ENCODE results near the gene TFEB. TPM values are rescaled to one million over a fixed set of nuclear protein-coding genes. Genes with fewer than 3 reads are reported as not detected.

The TFEB gene
- total and polyA plus RNA-seq, 10 of the 15 experiments (the other 5 are each of a cell fraction or from before 2014, with no cell fraction given) = 0.84 to 108 (median 60.8) TPM

DNA sequence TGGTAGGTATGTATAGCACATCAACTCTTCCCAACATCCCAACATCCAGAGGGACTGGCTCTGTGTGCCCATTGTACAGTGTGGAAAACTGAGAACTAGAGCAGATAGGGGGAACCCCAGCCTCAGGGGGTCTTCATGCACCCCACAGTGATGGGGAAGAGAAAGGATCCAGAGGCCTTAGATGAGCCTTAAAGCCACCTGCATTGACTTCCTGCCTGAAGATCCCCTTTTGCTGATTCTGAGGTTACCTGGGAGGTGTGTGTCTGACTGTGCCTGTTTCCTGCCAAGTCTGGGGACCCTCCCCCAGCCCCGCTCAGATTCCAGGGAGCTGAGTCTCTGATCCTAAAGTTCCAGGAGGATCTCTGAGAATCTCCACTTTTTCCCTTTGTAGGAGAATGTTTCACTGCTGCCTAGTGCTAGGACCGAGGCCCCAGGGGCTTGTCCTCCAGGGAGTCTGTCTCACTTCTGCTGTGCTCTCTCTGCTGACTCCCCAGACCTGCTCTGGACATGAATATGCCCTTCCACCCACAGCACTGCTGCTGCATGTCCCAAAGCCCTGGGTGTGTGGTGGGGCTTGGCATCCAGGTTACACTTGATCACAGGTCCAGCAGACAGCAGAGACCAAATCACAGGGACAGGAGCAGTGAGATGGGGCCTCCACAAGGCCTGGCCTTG is 24.6 kb upstream of the TFEB start:
- H3K4me3 ChIP-seq = no peak overlapping the region
- ChIA-PET POLR2A (no interaction called here), SMC1A (ENCODE audit: uncharacterized antibody, unreplicated experiment) (no interaction called here), RAD21 (ENCODE audit: unreplicated experiment) (no interaction called here), CTCF (no interaction called here)
- H3K4me2 ChIP-seq (ENCODE audit: control insufficient read depth, insufficient read depth) = no peak overlapping the region
- no peaks in the 10 kb centered on the region for H3K9me3 ChIP-seq (replicated peaks; ENCODE audit: control insufficient read depth, insufficient read depth, low read length)
- H3K27ac ChIP-seq (ENCODE audit: control insufficient read depth, insufficient read depth) = no peak overlapping the region
- no peaks in the 10 kb centered on the region for H3K36me3 ChIP-seq (ENCODE audit: control insufficient read depth in 2 of 2, insufficient read depth in 2 of 2, low read length in 1 of 2)
- H3K4me1 ChIP-seq (ENCODE audit: control insufficient read depth, insufficient read depth, low read length) = no peaks in the 10 kb centered on the region
- WGBS (ENCODE audit: insufficient coverage, insufficient replicate concordance, low lambda C conversion rate, missing lambda C conversion rate) = 15% methylated on average over 2 of the region's 2 CpGs
- BruUV-seq (replicated peaks) = no TSS peak
- H3K9ac ChIP-seq (ENCODE audit: control insufficient read depth, insufficient read depth, low read length) = no peak overlapping the region
- no peaks in the 10 kb centered on the region for H3K79me2 ChIP-seq (ENCODE audit: control insufficient read depth, insufficient read depth, low read length)
- H3K27me3 ChIP-seq (replicated peaks in 1 of 2; ENCODE audit: control insufficient read depth in 2 of 2, insufficient read depth in 2 of 2, low read length in 1 of 2) = peaks cover 0 to 4% of the 10 kb centered on the region in 2 experiments; a peak in 2 of 4 replicates
- FAIRE-seq (no peak), DNase-seq (ENCODE audit: low read depth, low spot score) (no peak), ATAC-seq (peak; percentile 31; the same call in 2 of the 3 replicates)
- no peak overlapping the region for H2AFZ ChIP-seq (ENCODE audit: control insufficient read depth, low read depth, low read length)
- no peak for TF ChIP-seq RAD21 (IDR thresholded peaks at IDR 0.05; ENCODE audit: insufficient read depth, low read depth, low read length)
- H4K20me1 ChIP-seq (ENCODE audit: control insufficient read depth, insufficient read depth) = no peaks in the 10 kb centered on the region
- in situ Hi-C loops (cut with MboI) = no loop called here
- intact Hi-C loops (cut with micrococcal nuclease; ENCODE audit: unreplicated experiment) = no loop called here

DNA sequence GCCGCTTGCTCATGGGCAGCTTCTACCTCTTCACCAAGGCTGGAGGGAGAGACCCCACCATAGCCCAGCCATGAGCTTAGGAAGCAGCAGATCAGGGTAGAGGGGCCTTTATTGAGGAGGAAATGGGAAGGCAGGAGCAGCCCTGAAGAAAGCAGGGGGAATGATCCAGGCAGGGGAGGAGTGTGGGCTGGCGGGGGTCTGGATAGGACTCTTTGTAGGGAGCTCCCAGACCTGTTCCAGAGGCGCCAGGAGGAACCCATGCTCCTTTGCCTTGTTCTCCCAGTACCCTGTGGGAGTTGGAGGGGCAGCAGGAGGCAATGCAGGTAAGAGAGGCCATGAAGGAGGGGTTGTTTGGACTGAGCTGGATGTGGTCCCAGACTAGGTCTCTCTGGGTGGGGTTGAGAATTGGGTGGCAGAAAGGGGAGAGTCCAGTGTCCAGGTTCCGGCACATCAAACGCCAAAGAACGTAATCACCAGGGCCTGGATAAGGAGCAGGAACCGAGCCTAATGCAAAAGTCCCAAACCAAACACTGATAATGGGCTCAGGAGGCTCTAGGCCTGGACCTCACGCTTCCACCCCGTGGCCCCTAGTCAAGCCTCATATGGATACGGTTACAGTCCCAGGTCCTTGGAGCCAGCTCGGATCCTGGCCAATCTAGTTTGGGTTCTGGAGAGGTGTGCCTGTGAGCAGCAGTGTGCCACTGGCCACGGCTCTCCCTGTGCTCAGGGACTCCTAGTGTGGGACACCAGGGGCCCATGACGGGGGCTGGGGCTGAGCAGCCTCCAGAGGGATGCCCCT is 23.9 kb upstream of the TFEB start:
- ATAC-seq (no peak), DNase-seq (ENCODE audit: low read depth, low spot score) (no peak), FAIRE-seq (no peak)
- Histone ChIP-seq H3K4me3 (no peak overlapping the region), H3K4me1 (ENCODE audit: control insufficient read depth, insufficient read depth, low read length) (no peaks in the 10 kb centered on the region), H3K79me2 (ENCODE audit: control insufficient read depth, insufficient read depth, low read length) (no peaks in the 10 kb centered on the region), H3K27me3 (replicated peaks in 1 of 2; ENCODE audit: control insufficient read depth in 2 of 2, insufficient read depth in 2 of 2, low read length in 1 of 2) (peaks cover 0 to 4% of the 10 kb centered on the region in 2 experiments; a peak in 2 of 4 replicates), H3K9me3 (replicated peaks; ENCODE audit: control insufficient read depth, insufficient read depth, low read length) (no peaks in the 10 kb centered on the region), H4K20me1 (ENCODE audit: control insufficient read depth, insufficient read depth) (no peaks in the 10 kb centered on the region), H3K27ac (ENCODE audit: control insufficient read depth, insufficient read depth) (no peak overlapping the region), H3K36me3 (ENCODE audit: control insufficient read depth in 2 of 2, insufficient read depth in 2 of 2, low read length in 1 of 2) (no peaks in the 10 kb centered on the region), H3K9ac (ENCODE audit: control insufficient read depth, insufficient read depth, low read length) (no peak overlapping the region), H2AFZ (ENCODE audit: control insufficient read depth, low read depth, low read length) (no peak overlapping the region), H3K4me2 (ENCODE audit: control insufficient read depth, insufficient read depth) (no peak overlapping the region)
- POLR2A ChIA-PET = no interaction called here
- in situ Hi-C loops (cut with MboI) (no loop called here), intact Hi-C loops (cut with micrococcal nuclease; ENCODE audit: unreplicated experiment) (no loop called here)
- SMC1A ChIA-PET (ENCODE audit: uncharacterized antibody, unreplicated experiment) = no interaction called here
- CTCF ChIA-PET = interaction anchor here (0.9 kb wide), 1 partner anchor 16 kb away, joined by 3 read pairs; no protein-coding TSS in a partner anchor
- RAD21 ChIA-PET (ENCODE audit: unreplicated experiment) = no interaction called here
- BruUV-seq (replicated peaks) = no TSS peak
- 34% methylated on average over 13 of the region's 13 CpGs for WGBS (ENCODE audit: insufficient coverage, insufficient replicate concordance, low lambda C conversion rate, missing lambda C conversion rate)
- TF ChIP-seq, protein P1, sequence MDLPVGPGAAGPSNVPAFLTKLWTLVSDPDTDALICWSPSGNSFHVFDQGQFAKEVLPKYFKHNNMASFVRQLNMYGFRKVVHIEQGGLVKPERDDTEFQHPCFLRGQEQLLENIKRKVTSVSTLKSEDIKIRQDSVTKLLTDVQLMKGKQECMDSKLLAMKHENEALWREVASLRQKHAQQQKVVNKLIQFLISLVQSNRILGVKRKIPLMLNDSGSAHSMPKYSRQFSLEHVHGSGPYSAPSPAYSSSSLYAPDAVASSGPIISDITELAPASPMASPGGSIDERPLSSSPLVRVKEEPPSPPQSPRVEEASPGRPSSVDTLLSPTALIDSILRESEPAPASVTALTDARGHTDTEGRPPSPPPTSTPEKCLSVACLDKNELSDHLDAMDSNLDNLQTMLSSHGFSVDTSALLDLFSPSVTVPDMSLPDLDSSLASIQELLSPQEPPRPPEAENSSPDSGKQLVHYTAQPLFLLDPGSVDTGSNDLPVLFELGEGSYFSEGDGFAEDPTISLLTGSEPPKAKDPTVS (IDR thresholded peaks at IDR 0.05; ENCODE audit: low read depth, low read length) = no peak
- TF ChIP-seq ZBTB40 (IDR thresholded peaks at IDR 0.05; ENCODE audit: borderline replicate concordance) (no peak), IRF5 (IDR thresholded peaks at IDR 0.05; ENCODE audit: borderline replicate concordance) (no peak), SPI1 (IDR thresholded peaks at IDR 0.05; ENCODE audit: borderline replicate concordance, insufficient read depth, low read depth, low read length) (no peak), SREBF1 (IDR thresholded peaks at IDR 0.05; ENCODE audit: low read length) (no peak), NFYB (IDR thresholded peaks at IDR 0.05; ENCODE audit: insufficient read depth, low read depth, low read length) (no peak)

Data from GM12878 (cell line).